DOHH2 (cell line): ENCODE data around the gene PRKAA1.

Source experiments
- H3F3A ChIP-seq: fragments of 200-600 bp; sonication (generic), shearing (Covaris generic); 2 replicates; pipeline ENCODE4 v1.6.0; 2016; ENCODE audit warnings: antibody characterized with exemption, mild to moderate bottlenecking; ENCODE audit not compliant: control insufficient read depth, insufficient read depth
- H3K27ac ChIP-seq: fragments of 200-600 bp; sonication (generic); 2 replicates; pipeline ENCODE4 v1.5.1; 2014; ENCODE audit warnings: low read depth, mild to moderate bottlenecking, low read length, moderate library complexity
- H3K27me3 ChIP-seq: fragments of 200-600 bp; sonication (generic); 2 replicates; pipeline ENCODE4 v1.6.1; 2014; ENCODE audit warnings: mild to moderate bottlenecking, low read length, mixed read lengths; ENCODE audit not compliant: control insufficient read depth
- H3K36me3 ChIP-seq: fragments of 200-600 bp; sonication (generic); 2 replicates; pipeline ENCODE4 v1.6.1; 2014; ENCODE audit warnings: mild to moderate bottlenecking, low read length, moderate library complexity, mixed read lengths; ENCODE audit not compliant: control insufficient read depth
- H3K4me1 ChIP-seq: fragments of 200-600 bp; sonication (generic); 2 replicates; pipeline ENCODE4 v1.6.1; 2014; ENCODE audit warnings: mild to moderate bottlenecking, low read length, mixed read lengths; ENCODE audit not compliant: control insufficient read depth
- H3K4me2 ChIP-seq: fragments of 200-600 bp; sonication (generic); 2 replicates; pipeline ENCODE4 v1.6.0; 2014; ENCODE audit warnings: mild to moderate bottlenecking, low read length, moderate library complexity
- H3K4me3 ChIP-seq: fragments of 200-600 bp; sonication (generic); 2 replicates; pipeline ENCODE4 v1.5.1; 2014; ENCODE audit warnings: mild to moderate bottlenecking, low read length, mixed read lengths
- H3K79me2 ChIP-seq: fragments of 200-600 bp; sonication (generic); 2 replicates; pipeline ENCODE4 v1.6.1; 2014; ENCODE audit warnings: mild to moderate bottlenecking, low read length, mixed read lengths; ENCODE audit not compliant: control insufficient read depth
- H3K9me2 ChIP-seq: fragments of 200-600 bp; sonication (generic); replicated peaks from 2 replicates; pipeline ENCODE4 v1.6.1; 2014; ENCODE audit warnings: mild to moderate bottlenecking, low read length, mixed read lengths; ENCODE audit not compliant: control insufficient read depth
- H3K9me3 ChIP-seq: fragments of 200-600 bp; sonication (generic); 2 replicates; pipeline ENCODE4 v1.6.1; 2014; ENCODE audit warnings: antibody characterized with exemption, low read length, mixed read lengths; ENCODE audit not compliant: control insufficient read depth, insufficient read depth
- H4K20me1 ChIP-seq: fragments of 200-600 bp; sonication (generic); 2 replicates; pipeline ENCODE4 v1.6.0; 2014; ENCODE audit warnings: low read depth, mild to moderate bottlenecking, antibody characterized with exemption, low read length, moderate library complexity; ENCODE audit not compliant: control insufficient read depth, insufficient read depth
- CTCF ChIP-seq: fragments of 200-600 bp; sonication (generic); IDR thresholded peaks from one replicate; pipeline ENCODE4 v1.5.1; 2014; ENCODE audit warnings: antibody characterized with exemption, mild to moderate bottlenecking, low read depth, low read length; ENCODE audit not compliant: poor library complexity, severe bottlenecking
- EZH2phosphoT487 ChIP-seq: fragments of 200-600 bp; sonication (generic); IDR thresholded peaks from 2 replicates; pipeline ENCODE4 v1.6.1; 2017; ENCODE audit warnings: borderline replicate concordance, mild to moderate bottlenecking, antibody characterized with exemption, low read length, moderate library complexity, mixed read lengths

Gene PRKAA1

GRCh38 chr5:40775085-40775845 lies 22.9 kb downstream of the PRKAA1 start:
- H3K4me2 ChIP-seq, result no peak overlapping the region
- no peaks in the 10 kb centered on the region for H3K27me3 ChIP-seq
- H3K9me2 ChIP-seq, result no peaks in the 10 kb centered on the region
- no peaks in the 10 kb centered on the region for H3K4me1 ChIP-seq
- H3K79me2 ChIP-seq, result peaks cover 16% of the 10 kb centered on the region
- H3K36me3 ChIP-seq, result peaks cover 38% of the 10 kb centered on the region
- H3K27ac ChIP-seq, result no peak overlapping the region
- H3K4me3 ChIP-seq, result no peak overlapping the region
- no peaks in the 10 kb centered on the region for H4K20me1 ChIP-seq
- no peak for TF ChIP-seq EZH2phosphoT487
- no peak for TF ChIP-seq CTCF
- H3F3A ChIP-seq, result no peaks in the 10 kb centered on the region
- no peaks in the 10 kb centered on the region for H3K9me3 ChIP-seq

GRCh38 chr5:40774623-40775022 lies 23.6 kb downstream of the PRKAA1 start:
- Histone ChIP-seq H3K4me2 (no peak overlapping the region), H3K4me3 (no peak overlapping the region), H3K36me3 (peaks cover 38% of the 10 kb centered on the region), H3K27ac (no peak overlapping the region), H3K79me2 (peaks cover 10% of the 10 kb centered on the region), H3K9me2 (no peaks in the 10 kb centered on the region), H3K9me3 (no peaks in the 10 kb centered on the region), H3F3A (no peaks in the 10 kb centered on the region), H3K27me3 (no peaks in the 10 kb centered on the region), H4K20me1 (no peaks in the 10 kb centered on the region), H3K4me1 (no peaks in the 10 kb centered on the region)
- no peak for TF ChIP-seq CTCF
- TF ChIP-seq EZH2phosphoT487, result no peak

- Histone ChIP-seq H3K79me2 (no peaks in the 10 kb centered on the region), H3K9me2 (no peaks in the 10 kb centered on the region), H3K36me3 (peaks cover 53% of the 10 kb centered on the region), H3K27me3 (no peaks in the 10 kb centered on the region), H3K4me1 (no peaks in the 10 kb centered on the region), H3K4me2 (no peak overlapping the region), H3F3A (no peaks in the 10 kb centered on the region), H4K20me1 (no peaks in the 10 kb centered on the region), H3K27ac (no peak overlapping the region), H3K9me3 (no peaks in the 10 kb centered on the region), H3K4me3 (no peak overlapping the region)
- TF ChIP-seq EZH2phosphoT487 (no peak), CTCF (no peak)
Observed at GRCh38 chr5:40770764-40771163, 27.4 kb downstream of the PRKAA1 start.
